ENCODE results near the gene CCDC154. TPM values are rescaled to one million over a fixed set of nuclear protein-coding genes. Genes with fewer than 3 reads are reported as not detected.

The CCDC154 gene
- total RNA-seq, 4 donors from 2014 or later = 0.17 to 0.58 (median 0.42) TPM; not detected in 1

DNA sequence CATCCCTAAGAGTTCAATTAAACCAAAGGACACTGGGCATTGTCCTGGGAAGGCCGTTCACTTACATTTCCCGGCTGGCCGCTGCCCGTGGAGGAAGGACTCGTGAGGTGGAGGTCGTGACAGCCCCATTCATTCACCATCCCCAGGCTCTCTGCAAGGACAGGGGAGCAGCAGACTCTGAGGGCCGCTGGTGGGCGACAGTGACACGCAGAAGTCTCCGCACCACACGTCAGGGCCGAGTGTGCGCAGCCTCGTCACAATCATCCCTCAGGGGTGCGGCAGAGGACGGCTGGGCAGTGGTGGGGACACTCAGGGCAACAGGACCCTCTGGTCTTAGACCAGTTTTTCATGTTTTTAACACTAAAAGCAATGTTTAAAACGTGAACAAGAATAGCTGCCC lies 51.5 kb downstream of the CCDC154 start:
- no peak for DNase-seq (ENCODE audit: extremely low spot score)
- 90% methylated on average over 17 of the region's 17 CpGs for WGBS
- intact Hi-C loops (cut with DNase I) = no loop called here
- Histone ChIP-seq H3K9me3 (no peaks in the 10 kb centered on the region), H3K27me3 (no peaks in the 10 kb centered on the region), H3K36me3 (peaks cover 53 to 98% (median 91%) of the 10 kb centered on the region in 4 donors), H3K27ac (replicated peaks in 1 of 4) (no peak overlapping the region), H3K4me1 (no peaks in the 10 kb centered on the region), H3K4me3 (no peak overlapping the region)
- TF ChIP-seq, protein P1, sequence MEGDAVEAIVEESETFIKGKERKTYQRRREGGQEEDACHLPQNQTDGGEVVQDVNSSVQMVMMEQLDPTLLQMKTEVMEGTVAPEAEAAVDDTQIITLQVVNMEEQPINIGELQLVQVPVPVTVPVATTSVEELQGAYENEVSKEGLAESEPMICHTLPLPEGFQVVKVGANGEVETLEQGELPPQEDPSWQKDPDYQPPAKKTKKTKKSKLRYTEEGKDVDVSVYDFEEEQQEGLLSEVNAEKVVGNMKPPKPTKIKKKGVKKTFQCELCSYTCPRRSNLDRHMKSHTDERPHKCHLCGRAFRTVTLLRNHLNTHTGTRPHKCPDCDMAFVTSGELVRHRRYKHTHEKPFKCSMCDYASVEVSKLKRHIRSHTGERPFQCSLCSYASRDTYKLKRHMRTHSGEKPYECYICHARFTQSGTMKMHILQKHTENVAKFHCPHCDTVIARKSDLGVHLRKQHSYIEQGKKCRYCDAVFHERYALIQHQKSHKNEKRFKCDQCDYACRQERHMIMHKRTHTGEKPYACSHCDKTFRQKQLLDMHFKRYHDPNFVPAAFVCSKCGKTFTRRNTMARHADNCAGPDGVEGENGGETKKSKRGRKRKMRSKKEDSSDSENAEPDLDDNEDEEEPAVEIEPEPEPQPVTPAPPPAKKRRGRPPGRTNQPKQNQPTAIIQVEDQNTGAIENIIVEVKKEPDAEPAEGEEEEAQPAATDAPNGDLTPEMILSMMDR (IDR thresholded peaks at IDR 0.05) = no peak
- TF ChIP-seq POLR2A (IDR thresholded peaks at IDR 0.05; ENCODE audit: low read depth) (no peak), EP300 (IDR thresholded peaks at IDR 0.05) (no peak), POLR2AphosphoS5 (IDR thresholded peaks at IDR 0.05) (no peak)

DNA sequence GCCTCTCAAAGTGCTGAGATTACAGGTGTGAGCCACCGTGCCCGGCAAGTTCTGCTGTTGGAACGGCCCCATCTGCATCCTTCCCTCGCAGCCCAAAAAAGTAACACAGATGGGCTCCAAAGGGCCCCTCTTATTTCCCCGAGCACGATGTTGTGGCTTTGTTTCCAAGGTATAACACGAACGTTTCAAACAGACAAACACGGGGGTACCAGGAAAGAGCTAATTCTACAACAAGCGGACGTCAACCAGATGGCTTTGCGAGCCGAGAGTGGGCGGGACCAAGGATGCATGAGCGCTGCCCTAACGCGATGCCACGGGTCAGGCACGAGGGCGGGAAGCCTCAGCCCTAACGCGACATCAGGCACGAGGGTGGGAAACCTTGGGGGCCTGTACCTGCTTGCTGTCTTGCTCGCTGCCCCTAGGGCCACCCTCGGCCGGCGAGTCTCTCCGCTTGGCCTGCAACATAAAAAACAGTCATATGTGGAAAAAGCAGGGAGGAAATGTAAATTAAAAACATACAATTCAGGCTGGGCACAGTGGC lies 54.0 kb downstream of the CCDC154 start:
- Histone ChIP-seq H3K9me3 (no peaks in the 10 kb centered on the region), H3K27ac (replicated peaks in 1 of 4) (no peak overlapping the region), H3K4me1 (no peaks in the 10 kb centered on the region), H3K27me3 (no peaks in the 10 kb centered on the region), H3K36me3 (peaks cover 43 to 99% (median 81%) of the 10 kb centered on the region in 4 donors), H3K4me3 (no peak overlapping the region)
- TF ChIP-seq EP300 (IDR thresholded peaks at IDR 0.05) (no peak), POLR2A (IDR thresholded peaks at IDR 0.05; ENCODE audit: low read depth) (no peak), POLR2AphosphoS5 (IDR thresholded peaks at IDR 0.05) (no peak)
- TF ChIP-seq, protein P1 (IDR thresholded peaks at IDR 0.05) = no peak
- 85% methylated on average over 28 of the region's 28 CpGs for WGBS
- intact Hi-C loops (cut with DNase I) = no loop called here
- no peak for DNase-seq (ENCODE audit: extremely low spot score)

DNA sequence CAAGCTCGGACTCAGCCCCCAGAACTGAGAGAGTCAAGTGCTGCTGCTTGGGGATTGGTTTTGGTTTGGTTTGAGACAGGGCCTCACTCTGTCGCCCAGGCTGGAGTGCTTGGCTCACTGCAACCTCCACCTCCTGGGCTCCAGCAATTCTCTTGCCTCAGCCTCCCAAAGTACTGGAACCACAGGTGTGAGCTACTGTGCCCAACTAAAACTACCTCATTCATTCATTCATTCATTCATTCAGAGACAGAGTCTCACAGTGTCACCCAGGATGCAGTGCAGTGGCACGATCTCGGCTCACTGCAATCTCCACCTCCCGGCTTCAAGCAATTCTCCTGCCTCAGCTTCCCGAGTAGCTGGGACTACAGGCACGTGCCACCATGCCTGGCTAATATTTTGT lies 54.6 kb downstream of the CCDC154 start:
- Histone ChIP-seq H3K36me3 (peaks cover 46 to 100% (median 82%) of the 10 kb centered on the region in 4 donors), H3K4me1 (no peaks in the 10 kb centered on the region), H3K27ac (replicated peaks in 1 of 4) (no peak overlapping the region), H3K9me3 (no peaks in the 10 kb centered on the region), H3K27me3 (no peaks in the 10 kb centered on the region), H3K4me3 (no peak overlapping the region)
- no peak for TF ChIP-seq EP300 (IDR thresholded peaks at IDR 0.05)
- TF ChIP-seq POLR2AphosphoS5 (IDR thresholded peaks at IDR 0.05) = no peak
- no peak for TF ChIP-seq POLR2A (IDR thresholded peaks at IDR 0.05; ENCODE audit: low read depth)
- TF ChIP-seq, protein P1 (IDR thresholded peaks at IDR 0.05) = no peak
- no peak for DNase-seq (ENCODE audit: extremely low spot score)
- intact Hi-C loops (cut with DNase I) = no loop called here
- WGBS = 87% methylated on average over 7 of the region's 7 CpGs

DNA sequence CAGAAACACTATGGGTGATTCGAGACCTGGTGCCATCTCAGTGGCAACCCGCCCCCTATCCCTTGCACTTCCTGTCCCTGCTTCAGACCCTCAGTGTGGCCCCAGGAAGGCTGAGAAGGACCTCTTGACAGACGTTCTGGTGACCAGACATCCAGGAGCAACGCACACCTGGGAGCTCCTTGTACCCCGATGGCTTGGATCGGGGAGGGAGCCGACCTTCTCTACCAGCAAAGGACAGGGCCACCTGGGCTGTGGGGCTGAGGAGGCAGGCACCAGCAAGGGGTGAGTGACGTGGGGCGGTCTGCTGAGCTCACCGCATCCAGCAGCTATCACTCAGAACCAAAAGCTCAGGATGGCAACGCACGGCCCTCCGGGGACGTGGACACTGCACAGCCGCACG lies 57.0 kb downstream of the CCDC154 start:
- Histone ChIP-seq H3K27ac (replicated peaks in 1 of 4) (no peak overlapping the region), H3K4me1 (no peaks in the 10 kb centered on the region), H3K36me3 (peaks cover 34 to 99% (median 80%) of the 10 kb centered on the region in 4 donors), H3K4me3 (no peak overlapping the region), H3K9me3 (no peaks in the 10 kb centered on the region), H3K27me3 (no peaks in the 10 kb centered on the region)
- intact Hi-C loops (cut with DNase I) = no loop called here
- no peak for DNase-seq (ENCODE audit: extremely low spot score)
- 92% methylated on average over 12 of the region's 16 CpGs for WGBS
- TF ChIP-seq EP300 (IDR thresholded peaks at IDR 0.05) (no peak), POLR2A (IDR thresholded peaks at IDR 0.05; ENCODE audit: low read depth) (no peak), POLR2AphosphoS5 (IDR thresholded peaks at IDR 0.05) (no peak)
- TF ChIP-seq, protein P1 (IDR thresholded peaks at IDR 0.05) = no peak

DNA sequence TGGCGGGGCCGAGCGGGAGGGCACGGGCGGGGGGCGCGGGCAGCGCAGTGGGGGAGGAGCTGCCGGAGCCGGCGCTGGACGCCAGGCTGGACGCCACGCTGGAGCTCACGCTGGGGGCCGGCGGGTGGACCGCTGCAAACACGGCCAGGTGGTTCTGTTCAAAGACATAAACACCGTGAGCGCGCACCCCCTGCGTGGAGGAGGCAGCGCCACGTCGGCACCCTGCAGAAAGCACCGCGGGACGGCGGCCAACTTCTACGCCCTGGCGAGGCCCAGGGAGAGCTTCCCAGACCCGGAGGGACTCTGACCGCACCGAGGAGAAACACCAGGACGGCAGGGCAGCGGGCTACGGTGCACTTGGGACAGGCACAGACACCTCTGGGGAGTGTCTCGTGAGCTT lies 59.1 kb downstream of the CCDC154 start:
- WGBS = 93% methylated on average over 26 of the region's 39 CpGs
- intact Hi-C loops (cut with DNase I) = no loop called here
- H3K27me3 ChIP-seq = no peaks in the 10 kb centered on the region
- no peak overlapping the region for H3K27ac ChIP-seq (replicated peaks in 1 of 4)
- no peak overlapping the region for H3K4me3 ChIP-seq
- DNase-seq (ENCODE audit: extremely low spot score) = no peak
- H3K9me3 ChIP-seq = no peaks in the 10 kb centered on the region
- H3K36me3 ChIP-seq = peaks cover 33 to 94% (median 79%) of the 10 kb centered on the region in 4 donors
- TF ChIP-seq POLR2A (IDR thresholded peaks at IDR 0.05; ENCODE audit: low read depth) (no peak), POLR2AphosphoS5 (IDR thresholded peaks at IDR 0.05) (no peak), EP300 (IDR thresholded peaks at IDR 0.05) (no peak)
- TF ChIP-seq, protein P1 (IDR thresholded peaks at IDR 0.05) = no peak
- peaks cover 0 to 1% (median under 1%) of the 10 kb centered on the region in 4 donors for H3K4me1 ChIP-seq

Data from esophagus muscularis mucosa (tissue), 4 donors.